HEK293 (cell line): ENCODE data around the gene IBSP.

Source experiments
- HOXC10 ChIP-seq: sonication (generic); formaldehyde crosslinking; IDR thresholded peaks from 2 replicates; pipeline ENCODE4 v1.8.1; 2023; ENCODE audit warnings: mild to moderate bottlenecking, missing genetic modification reagents
- OSR2 ChIP-seq: fragments of 450-650 bp; formaldehyde crosslinking; IDR thresholded peaks from 2 replicates; pipeline ENCODE4 v1.5.1; 2016; ENCODE audit warnings: missing biosample characterization, missing genetic modification characterization
- YY1 ChIP-seq: fragments of 450-650 bp; formaldehyde crosslinking; IDR thresholded peaks from 2 replicates; pipeline ENCODE4 v1.5.1; 2018; ENCODE audit warnings: missing biosample characterization, missing genetic modification characterization
- ZIC2 ChIP-seq: fragments of 450-650 bp; formaldehyde crosslinking; IDR thresholded peaks from 2 replicates; pipeline ENCODE4 v1.5.1; 2016; ENCODE audit warnings: missing biosample characterization, missing genetic modification characterization
- ZNF10 ChIP-seq: fragments of 450-650 bp; formaldehyde crosslinking; IDR thresholded peaks from 2 replicates; pipeline ENCODE4 v1.5.1; 2017; ENCODE audit warnings: missing biosample characterization, missing genetic modification characterization
- ZNF202 ChIP-seq: fragments of 450-650 bp; formaldehyde crosslinking; IDR thresholded peaks from 2 replicates; pipeline ENCODE4 v1.5.1; 2016; ENCODE audit warnings: missing biosample characterization, missing genetic modification characterization, borderline replicate concordance
- ZNF426 ChIP-seq: fragments of 450-650 bp; formaldehyde crosslinking; IDR thresholded peaks from 2 replicates; pipeline ENCODE4 v1.5.1; 2017; ENCODE audit warnings: missing biosample characterization, missing genetic modification characterization, mild to moderate bottlenecking, inconsistent platforms, moderate library complexity
- ZNF549 ChIP-seq: fragments of 450-650 bp; IDR thresholded peaks from 2 replicates; pipeline ENCODE4 v1.5.1; 2018; ENCODE audit warnings: missing biosample characterization, missing genetic modification characterization, mild to moderate bottlenecking, inconsistent platforms, moderate library complexity
- ZNF626 ChIP-seq: fragments of 450-650 bp; sonication (Bioruptor Pico); formaldehyde crosslinking; IDR thresholded peaks from 2 replicates; pipeline ENCODE4 v1.5.1; 2018; ENCODE audit warnings: missing biosample characterization, missing genetic modification characterization, inconsistent platforms
- TF ChIP-seq, protein P1 (sequence below): fragments of 450-650 bp; formaldehyde crosslinking; IDR thresholded peaks from 2 replicates; pipeline ENCODE4 v1.5.1; 2016; ENCODE audit warnings: missing biosample characterization, missing genetic modification characterization
- TF ChIP-seq, protein P2 (sequence below): fragments of 450-650 bp; formaldehyde crosslinking; IDR thresholded peaks from 2 replicates; pipeline ENCODE4 v1.5.1; 2016; ENCODE audit warnings: missing biosample characterization, missing genetic modification characterization
- TF ChIP-seq, protein P3 (sequence below): fragments of 450-650 bp; formaldehyde crosslinking; IDR thresholded peaks from 2 replicates; pipeline ENCODE4 v1.5.1; 2016; ENCODE audit warnings: missing biosample characterization, missing genetic modification characterization, low read depth

DNA sequence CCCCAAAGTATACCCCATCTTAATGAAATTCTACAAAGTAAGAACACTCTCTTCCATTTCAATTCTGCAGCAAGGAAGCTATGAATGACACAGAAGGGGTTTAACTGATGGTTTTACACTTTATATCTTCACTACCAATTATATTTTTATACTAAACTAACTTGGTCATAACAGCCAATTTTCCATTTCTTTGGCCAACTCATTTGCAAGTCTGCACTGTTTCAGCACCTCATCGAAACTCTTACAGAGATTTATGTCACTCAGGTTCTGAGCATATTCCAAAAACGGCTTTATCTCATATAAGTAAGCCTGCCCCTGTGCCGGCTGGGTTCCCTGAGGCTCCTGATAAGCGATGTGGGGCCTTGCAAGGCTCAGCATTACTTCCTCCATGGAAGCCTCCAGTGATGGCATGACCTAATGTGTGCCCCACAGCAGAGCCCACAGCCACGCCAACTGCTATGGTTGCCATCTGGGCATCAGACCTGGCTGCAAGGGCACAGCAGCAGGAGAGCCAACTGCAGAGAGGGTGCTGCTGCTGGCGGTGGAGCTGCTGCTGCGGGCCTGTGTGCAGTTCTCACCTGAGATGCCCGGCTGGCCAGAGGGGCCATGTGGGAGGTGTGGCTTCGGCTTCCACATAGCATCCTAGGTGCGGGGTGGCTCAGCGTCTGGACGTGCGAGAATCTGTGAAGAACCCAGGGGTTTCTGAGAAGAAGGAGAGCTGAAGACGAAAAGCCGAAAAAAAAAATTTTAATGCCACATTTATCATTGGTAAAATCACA, 13.4 kb upstream of the IBSP start:
- TF ChIP-seq, protein P1, sequence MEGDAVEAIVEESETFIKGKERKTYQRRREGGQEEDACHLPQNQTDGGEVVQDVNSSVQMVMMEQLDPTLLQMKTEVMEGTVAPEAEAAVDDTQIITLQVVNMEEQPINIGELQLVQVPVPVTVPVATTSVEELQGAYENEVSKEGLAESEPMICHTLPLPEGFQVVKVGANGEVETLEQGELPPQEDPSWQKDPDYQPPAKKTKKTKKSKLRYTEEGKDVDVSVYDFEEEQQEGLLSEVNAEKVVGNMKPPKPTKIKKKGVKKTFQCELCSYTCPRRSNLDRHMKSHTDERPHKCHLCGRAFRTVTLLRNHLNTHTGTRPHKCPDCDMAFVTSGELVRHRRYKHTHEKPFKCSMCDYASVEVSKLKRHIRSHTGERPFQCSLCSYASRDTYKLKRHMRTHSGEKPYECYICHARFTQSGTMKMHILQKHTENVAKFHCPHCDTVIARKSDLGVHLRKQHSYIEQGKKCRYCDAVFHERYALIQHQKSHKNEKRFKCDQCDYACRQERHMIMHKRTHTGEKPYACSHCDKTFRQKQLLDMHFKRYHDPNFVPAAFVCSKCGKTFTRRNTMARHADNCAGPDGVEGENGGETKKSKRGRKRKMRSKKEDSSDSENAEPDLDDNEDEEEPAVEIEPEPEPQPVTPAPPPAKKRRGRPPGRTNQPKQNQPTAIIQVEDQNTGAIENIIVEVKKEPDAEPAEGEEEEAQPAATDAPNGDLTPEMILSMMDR (tag by site-specific recombination): no peak
- TF ChIP-seq ZNF426 (tag by site-specific recombination): no peak
- TF ChIP-seq HOXC10 (CRISPR knock-in tag): no peak
- no peak for TF ChIP-seq ZNF549 (tag by site-specific recombination)
- TF ChIP-seq, protein P2, sequence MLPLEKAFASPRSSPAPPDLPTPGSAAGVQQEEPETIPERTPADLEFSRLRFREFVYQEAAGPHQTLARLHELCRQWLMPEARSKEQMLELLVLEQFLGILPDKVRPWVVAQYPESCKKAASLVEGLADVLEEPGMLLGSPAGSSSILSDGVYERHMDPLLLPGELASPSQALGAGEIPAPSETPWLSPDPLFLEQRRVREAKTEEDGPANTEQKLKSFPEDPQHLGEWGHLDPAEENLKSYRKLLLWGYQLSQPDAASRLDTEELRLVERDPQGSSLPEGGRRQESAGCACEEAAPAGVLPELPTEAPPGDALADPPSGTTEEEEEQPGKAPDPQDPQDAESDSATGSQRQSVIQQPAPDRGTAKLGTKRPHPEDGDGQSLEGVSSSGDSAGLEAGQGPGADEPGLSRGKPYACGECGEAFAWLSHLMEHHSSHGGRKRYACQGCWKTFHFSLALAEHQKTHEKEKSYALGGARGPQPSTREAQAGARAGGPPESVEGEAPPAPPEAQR (tag by site-specific recombination): no peak
- TF ChIP-seq ZNF10: no peak
- TF ChIP-seq, protein P3, sequence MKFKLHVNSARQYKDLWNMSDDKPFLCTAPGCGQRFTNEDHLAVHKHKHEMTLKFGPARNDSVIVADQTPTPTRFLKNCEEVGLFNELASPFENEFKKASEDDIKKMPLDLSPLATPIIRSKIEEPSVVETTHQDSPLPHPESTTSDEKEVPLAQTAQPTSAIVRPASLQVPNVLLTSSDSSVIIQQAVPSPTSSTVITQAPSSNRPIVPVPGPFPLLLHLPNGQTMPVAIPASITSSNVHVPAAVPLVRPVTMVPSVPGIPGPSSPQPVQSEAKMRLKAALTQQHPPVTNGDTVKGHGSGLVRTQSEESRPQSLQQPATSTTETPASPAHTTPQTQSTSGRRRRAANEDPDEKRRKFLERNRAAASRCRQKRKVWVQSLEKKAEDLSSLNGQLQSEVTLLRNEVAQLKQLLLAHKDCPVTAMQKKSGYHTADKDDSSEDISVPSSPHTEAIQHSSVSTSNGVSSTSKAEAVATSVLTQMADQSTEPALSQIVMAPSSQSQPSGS (tag by site-specific recombination): no peak
- TF ChIP-seq YY1: no peak
- no peak for TF ChIP-seq ZIC2 (tag by site-specific recombination)
- no peak for TF ChIP-seq ZNF626
- TF ChIP-seq OSR2 (tag by site-specific recombination): no peak
- TF ChIP-seq ZNF202 (tag by site-specific recombination): no peak
